Transverse colon (tissue), 3 donors: ENCODE data around the gene MTMR3.

ENCODE experiments used
- EP300 ChIP-seq: sonication (generic); formaldehyde crosslinking; IDR thresholded peaks from one replicate; pipeline ENCODE4 v1.6.1; 2017; ENCODE audit warnings: antibody characterized with exemption, low read depth
- POLR2A ChIP-seq: fragments of 450-650 bp; IDR thresholded peaks from one replicate; pipeline ENCODE4 v1.6.1; 2016; ENCODE audit warnings: antibody characterized with exemption, mild to moderate bottlenecking, moderate library complexity
- TF ChIP-seq, protein P1 (sequence below), 5 experiments: fragments of 200-600 bp in 3 of 5; fragments of 450-650 bp in 2 of 5; sonication (generic) in 3 of 5; IDR thresholded peaks; 1 replicate in 2 of 5; 2 replicates in 3 of 5; pipeline ENCODE4 v1.5.1; 2016 to 2017; ENCODE audit warnings: antibody characterized with exemption in 5 of 5, inconsistent platforms in 3 of 5, mild to moderate bottlenecking in 2 of 5, moderate library complexity in 1 of 5

DNA sequence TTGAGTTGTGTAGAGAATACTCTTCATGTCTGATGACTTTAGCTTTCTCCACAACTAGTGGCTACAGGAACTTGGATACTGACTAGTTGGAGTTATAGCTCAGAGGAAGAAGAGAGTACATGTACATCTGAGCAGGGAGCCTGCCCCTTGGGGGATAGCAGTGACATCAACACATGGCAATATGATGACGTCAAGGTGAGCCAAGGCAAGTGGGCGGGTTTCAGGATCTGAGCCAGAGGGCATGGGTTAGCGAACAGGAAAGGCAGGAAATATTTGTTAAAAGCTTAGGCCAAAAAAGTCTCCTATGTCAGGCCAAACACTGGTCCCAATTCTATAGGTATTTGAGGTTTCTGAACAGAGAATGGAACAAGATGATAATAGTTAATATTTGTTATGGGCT, 155.2 kb downstream of the MTMR3 start:
- TF ChIP-seq, protein P1, sequence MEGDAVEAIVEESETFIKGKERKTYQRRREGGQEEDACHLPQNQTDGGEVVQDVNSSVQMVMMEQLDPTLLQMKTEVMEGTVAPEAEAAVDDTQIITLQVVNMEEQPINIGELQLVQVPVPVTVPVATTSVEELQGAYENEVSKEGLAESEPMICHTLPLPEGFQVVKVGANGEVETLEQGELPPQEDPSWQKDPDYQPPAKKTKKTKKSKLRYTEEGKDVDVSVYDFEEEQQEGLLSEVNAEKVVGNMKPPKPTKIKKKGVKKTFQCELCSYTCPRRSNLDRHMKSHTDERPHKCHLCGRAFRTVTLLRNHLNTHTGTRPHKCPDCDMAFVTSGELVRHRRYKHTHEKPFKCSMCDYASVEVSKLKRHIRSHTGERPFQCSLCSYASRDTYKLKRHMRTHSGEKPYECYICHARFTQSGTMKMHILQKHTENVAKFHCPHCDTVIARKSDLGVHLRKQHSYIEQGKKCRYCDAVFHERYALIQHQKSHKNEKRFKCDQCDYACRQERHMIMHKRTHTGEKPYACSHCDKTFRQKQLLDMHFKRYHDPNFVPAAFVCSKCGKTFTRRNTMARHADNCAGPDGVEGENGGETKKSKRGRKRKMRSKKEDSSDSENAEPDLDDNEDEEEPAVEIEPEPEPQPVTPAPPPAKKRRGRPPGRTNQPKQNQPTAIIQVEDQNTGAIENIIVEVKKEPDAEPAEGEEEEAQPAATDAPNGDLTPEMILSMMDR (IDR thresholded peaks at IDR 0.05) = no peak
- TF ChIP-seq EP300 (no peak), POLR2A (no peak)
